ENCODE results near the gene LCK.

- no peak for TF ChIP-seq NRF1 (conservative IDR thresholded peaks at IDR 0.05; ENCODE audit: low read depth, low read length)
- TF ChIP-seq, protein P1, sequence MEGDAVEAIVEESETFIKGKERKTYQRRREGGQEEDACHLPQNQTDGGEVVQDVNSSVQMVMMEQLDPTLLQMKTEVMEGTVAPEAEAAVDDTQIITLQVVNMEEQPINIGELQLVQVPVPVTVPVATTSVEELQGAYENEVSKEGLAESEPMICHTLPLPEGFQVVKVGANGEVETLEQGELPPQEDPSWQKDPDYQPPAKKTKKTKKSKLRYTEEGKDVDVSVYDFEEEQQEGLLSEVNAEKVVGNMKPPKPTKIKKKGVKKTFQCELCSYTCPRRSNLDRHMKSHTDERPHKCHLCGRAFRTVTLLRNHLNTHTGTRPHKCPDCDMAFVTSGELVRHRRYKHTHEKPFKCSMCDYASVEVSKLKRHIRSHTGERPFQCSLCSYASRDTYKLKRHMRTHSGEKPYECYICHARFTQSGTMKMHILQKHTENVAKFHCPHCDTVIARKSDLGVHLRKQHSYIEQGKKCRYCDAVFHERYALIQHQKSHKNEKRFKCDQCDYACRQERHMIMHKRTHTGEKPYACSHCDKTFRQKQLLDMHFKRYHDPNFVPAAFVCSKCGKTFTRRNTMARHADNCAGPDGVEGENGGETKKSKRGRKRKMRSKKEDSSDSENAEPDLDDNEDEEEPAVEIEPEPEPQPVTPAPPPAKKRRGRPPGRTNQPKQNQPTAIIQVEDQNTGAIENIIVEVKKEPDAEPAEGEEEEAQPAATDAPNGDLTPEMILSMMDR (IDR thresholded peaks at IDR 0.05 in 2 of 3, conservative IDR thresholded peaks at IDR 0.05 in 1 of 3; ENCODE audit: control insufficient read depth in 2 of 3, extremely low read depth in 1 of 3, insufficient read depth in 1 of 3, low read depth in 3 of 3, low read length in 3 of 3): no peak
Measured at GRCh38 chr1:32299327-32299726, 48.3 kb downstream of the LCK start.
